Measurements from ENCODE around the gene HSD3B1.

DNA sequence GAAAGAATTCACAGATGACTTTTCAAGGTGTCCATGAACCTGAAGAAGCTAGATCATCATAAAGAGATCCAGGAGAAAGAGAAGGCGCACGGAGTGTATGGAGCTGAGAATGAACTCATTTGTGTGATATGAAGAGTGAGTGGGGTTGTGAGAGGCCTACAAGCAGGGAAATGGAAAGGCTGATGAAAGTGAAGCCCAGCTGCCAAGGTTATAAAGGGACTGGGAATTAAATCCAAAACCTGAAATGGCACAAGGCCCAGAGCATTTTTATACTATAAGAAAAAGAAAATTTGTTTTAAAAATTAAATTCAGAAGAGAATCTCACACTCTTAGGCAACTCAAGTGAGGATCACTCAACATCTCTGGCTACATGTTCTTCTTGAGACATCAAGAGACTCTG, 43.4 kb downstream of the HSD3B1 start:
- TF ChIP-seq, protein P1, sequence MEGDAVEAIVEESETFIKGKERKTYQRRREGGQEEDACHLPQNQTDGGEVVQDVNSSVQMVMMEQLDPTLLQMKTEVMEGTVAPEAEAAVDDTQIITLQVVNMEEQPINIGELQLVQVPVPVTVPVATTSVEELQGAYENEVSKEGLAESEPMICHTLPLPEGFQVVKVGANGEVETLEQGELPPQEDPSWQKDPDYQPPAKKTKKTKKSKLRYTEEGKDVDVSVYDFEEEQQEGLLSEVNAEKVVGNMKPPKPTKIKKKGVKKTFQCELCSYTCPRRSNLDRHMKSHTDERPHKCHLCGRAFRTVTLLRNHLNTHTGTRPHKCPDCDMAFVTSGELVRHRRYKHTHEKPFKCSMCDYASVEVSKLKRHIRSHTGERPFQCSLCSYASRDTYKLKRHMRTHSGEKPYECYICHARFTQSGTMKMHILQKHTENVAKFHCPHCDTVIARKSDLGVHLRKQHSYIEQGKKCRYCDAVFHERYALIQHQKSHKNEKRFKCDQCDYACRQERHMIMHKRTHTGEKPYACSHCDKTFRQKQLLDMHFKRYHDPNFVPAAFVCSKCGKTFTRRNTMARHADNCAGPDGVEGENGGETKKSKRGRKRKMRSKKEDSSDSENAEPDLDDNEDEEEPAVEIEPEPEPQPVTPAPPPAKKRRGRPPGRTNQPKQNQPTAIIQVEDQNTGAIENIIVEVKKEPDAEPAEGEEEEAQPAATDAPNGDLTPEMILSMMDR (IDR thresholded peaks at IDR 0.05; ENCODE audit: low read depth, low read length): no peak
- no peak for TF ChIP-seq POLR2A (IDR thresholded peaks at IDR 0.05; ENCODE audit: extremely low read depth, insufficient read length)
- TF ChIP-seq, protein P2, sequence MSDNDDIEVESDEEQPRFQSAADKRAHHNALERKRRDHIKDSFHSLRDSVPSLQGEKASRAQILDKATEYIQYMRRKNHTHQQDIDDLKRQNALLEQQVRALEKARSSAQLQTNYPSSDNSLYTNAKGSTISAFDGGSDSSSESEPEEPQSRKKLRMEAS (IDR thresholded peaks at IDR 0.05; ENCODE audit: low read depth, low read length): no peak
- TF ChIP-seq MYC (IDR thresholded peaks at IDR 0.05; ENCODE audit: low read depth, low read length): no peak
